ENCODE measurements around the gene UGT2B11. TPM values are rescaled to one million over a fixed set of nuclear protein-coding genes. Genes with fewer than 3 reads are reported as not detected.
"Not testable (repeated sequence)": the region's sequence is repeated elsewhere in the genome, so short reads cannot be mapped to it uniquely, and the experiment has no call there.

UGT2B11 gene
- polyA plus RNA-seq (2011; rRNA removed) = not detected in 2 replicates
- not detected in 2 replicates for polyA minus RNA-seq (2011; rRNA and poly(A)+ RNA removed)

DNA sequence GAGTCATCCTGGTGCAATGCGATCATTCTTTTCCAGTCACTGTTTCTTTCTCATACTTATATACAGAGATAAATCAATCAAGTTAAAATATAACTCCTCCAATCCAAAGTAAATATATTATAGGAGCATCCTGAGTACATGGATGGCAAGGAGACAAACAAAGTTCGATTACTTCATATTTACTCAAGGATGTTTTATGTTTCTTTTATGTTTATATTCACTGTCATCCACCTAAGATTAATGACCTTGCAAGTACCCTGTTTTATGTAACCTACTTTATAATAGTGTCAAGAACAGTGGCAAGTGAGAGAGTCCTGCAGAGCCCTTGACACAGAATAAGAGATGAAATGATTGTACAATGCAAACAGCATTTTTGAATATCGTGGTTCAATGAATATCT, at the start of gene UGT2B11:
Gene UGT2B11, minus strand, starts transcription at position 33 of the 400 bp plus-strand sequence. Its CDS starts 26 bp downstream, at position 7.
- H3K4me3 ChIP-seq (ENCODE audit: low read depth, low read length) = no peak within 1 kb of the TSS
- POLR2A ChIA-PET = no interaction called here

GRCh38 chr4:69253147-69253772, 38.7 kb upstream of the UGT2B11 start:
- H3K27me3 ChIP-seq (ENCODE audit: control insufficient read depth, insufficient read depth, low read length); CTCF ChIA-PET; H3K27ac ChIP-seq (ENCODE audit: low read depth, low read length); H3K4me3 ChIP-seq (ENCODE audit: low read depth, low read length); H3K9me3 ChIP-seq (ENCODE audit: control insufficient read depth, insufficient read depth, low read length); POLR2A ChIA-PET; DNase-seq (ENCODE audit: low read depth, low spot score): not testable (repeated sequence)

More for the DNA sequence above, at the start of gene UGT2B11:
- TF ChIP-seq, protein P1, sequence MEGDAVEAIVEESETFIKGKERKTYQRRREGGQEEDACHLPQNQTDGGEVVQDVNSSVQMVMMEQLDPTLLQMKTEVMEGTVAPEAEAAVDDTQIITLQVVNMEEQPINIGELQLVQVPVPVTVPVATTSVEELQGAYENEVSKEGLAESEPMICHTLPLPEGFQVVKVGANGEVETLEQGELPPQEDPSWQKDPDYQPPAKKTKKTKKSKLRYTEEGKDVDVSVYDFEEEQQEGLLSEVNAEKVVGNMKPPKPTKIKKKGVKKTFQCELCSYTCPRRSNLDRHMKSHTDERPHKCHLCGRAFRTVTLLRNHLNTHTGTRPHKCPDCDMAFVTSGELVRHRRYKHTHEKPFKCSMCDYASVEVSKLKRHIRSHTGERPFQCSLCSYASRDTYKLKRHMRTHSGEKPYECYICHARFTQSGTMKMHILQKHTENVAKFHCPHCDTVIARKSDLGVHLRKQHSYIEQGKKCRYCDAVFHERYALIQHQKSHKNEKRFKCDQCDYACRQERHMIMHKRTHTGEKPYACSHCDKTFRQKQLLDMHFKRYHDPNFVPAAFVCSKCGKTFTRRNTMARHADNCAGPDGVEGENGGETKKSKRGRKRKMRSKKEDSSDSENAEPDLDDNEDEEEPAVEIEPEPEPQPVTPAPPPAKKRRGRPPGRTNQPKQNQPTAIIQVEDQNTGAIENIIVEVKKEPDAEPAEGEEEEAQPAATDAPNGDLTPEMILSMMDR (IDR thresholded peaks at IDR 0.05; ENCODE audit: low read depth, low read length) = no peak
- CTCF ChIA-PET = no interaction called here
- H3K27me3 ChIP-seq (ENCODE audit: control insufficient read depth, insufficient read depth, low read length) = no peaks in the 10 kb centered on the region
- no peak for DNase-seq (ENCODE audit: low read depth, low spot score)
- no peaks in the 10 kb centered on the region for H3K9me3 ChIP-seq (ENCODE audit: control insufficient read depth, insufficient read depth, low read length)
- no peak within 1 kb of the TSS for H3K27ac ChIP-seq (ENCODE audit: low read depth, low read length)

DNA sequence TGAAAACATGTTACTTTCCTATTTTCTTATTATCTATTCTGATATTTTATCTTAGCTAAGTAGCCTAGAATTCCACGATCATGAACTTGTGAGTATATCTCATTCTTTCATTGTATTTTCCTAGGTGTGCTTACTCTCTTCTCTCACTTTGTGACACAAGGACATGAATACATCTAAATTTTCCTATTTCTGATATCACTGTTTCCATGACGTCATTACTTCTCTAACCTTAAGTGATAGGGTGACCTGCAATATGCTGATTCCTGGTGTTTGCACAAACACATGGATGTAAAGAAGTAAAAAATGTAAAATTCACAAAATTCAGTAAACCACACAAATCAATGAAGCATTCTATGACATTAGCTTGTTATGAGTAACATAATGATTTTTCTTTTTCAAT, 36.3 kb upstream of the UGT2B11 start:
- DNase-seq (ENCODE audit: low read depth, low spot score); H3K27me3 ChIP-seq (ENCODE audit: control insufficient read depth, insufficient read depth, low read length); CTCF ChIA-PET; H3K4me3 ChIP-seq (ENCODE audit: low read depth, low read length); H3K27ac ChIP-seq (ENCODE audit: low read depth, low read length); POLR2A ChIA-PET; H3K9me3 ChIP-seq (ENCODE audit: control insufficient read depth, insufficient read depth, low read length): not testable (repeated sequence)

DNA sequence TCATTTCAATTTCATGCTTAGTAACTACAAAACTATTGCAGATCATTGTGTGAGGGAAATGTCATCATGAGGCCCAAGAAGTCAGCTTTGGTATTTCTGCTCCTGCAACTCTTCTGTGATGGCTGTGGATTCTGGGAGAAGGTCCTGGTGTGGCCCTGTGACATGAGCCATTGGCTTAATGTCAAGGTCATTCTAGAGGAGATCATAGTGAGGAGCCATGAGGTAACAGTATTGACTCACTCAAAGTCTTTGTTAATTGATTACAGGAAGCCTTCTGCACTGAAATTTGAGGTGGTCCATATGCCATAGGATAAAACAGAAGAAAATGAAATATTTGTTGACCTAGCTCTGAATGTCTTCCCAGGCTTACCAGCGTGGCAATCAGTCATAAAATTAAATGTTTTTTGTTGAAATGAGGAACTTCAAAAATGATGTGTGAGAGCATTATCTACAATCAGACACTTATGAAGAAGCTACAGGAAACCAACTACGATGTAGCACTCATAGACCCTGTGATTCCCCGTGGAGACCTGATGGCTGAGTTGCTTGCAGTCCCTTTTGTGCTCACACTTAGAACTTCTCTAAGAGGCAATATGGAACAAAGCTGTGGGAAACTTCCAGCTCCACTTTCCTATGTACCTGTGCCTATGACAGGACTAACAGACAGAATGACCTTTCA, 28.2 kb upstream of the UGT2B11 start:
- H3K9me3 ChIP-seq (ENCODE audit: control insufficient read depth, insufficient read depth, low read length); CTCF ChIA-PET; H3K27ac ChIP-seq (ENCODE audit: low read depth, low read length); POLR2A ChIA-PET; H3K27me3 ChIP-seq (ENCODE audit: control insufficient read depth, insufficient read depth, low read length); DNase-seq (ENCODE audit: low read depth, low spot score); H3K4me3 ChIP-seq (ENCODE audit: low read depth, low read length): not testable (repeated sequence)

DNA sequence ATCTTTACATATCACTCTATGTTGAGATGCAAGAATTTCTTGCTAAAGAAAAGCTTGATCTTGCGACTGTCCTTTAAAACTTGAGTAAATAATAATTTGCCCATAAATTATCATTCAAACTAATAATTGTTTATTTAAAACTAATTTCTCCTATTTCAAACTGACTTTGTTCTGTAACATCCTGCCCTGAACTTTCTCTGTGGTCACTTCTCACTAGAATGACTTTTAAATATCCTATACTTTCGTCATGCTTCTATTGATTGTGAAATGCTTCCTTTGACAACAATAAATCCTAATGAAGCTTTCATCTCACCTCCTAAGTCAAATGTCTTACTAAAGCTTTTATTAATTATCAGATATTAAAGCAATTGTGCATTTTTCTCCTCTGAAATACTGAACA, 27.2 kb upstream of the UGT2B11 start:
- CTCF ChIA-PET; POLR2A ChIA-PET; H3K27ac ChIP-seq (ENCODE audit: low read depth, low read length); H3K9me3 ChIP-seq (ENCODE audit: control insufficient read depth, insufficient read depth, low read length); H3K27me3 ChIP-seq (ENCODE audit: control insufficient read depth, insufficient read depth, low read length); DNase-seq (ENCODE audit: low read depth, low spot score); H3K4me3 ChIP-seq (ENCODE audit: low read depth, low read length): not testable (repeated sequence)

- H3K4me3 ChIP-seq (ENCODE audit: low read depth, low read length); H3K9me3 ChIP-seq (ENCODE audit: control insufficient read depth, insufficient read depth, low read length); POLR2A ChIA-PET; H3K27ac ChIP-seq (ENCODE audit: low read depth, low read length); CTCF ChIA-PET; H3K27me3 ChIP-seq (ENCODE audit: control insufficient read depth, insufficient read depth, low read length); DNase-seq (ENCODE audit: low read depth, low spot score): not testable (repeated sequence)
Observed at GRCh38 chr4:69240787-69241186, 26.2 kb upstream of the UGT2B11 start.

DNA sequence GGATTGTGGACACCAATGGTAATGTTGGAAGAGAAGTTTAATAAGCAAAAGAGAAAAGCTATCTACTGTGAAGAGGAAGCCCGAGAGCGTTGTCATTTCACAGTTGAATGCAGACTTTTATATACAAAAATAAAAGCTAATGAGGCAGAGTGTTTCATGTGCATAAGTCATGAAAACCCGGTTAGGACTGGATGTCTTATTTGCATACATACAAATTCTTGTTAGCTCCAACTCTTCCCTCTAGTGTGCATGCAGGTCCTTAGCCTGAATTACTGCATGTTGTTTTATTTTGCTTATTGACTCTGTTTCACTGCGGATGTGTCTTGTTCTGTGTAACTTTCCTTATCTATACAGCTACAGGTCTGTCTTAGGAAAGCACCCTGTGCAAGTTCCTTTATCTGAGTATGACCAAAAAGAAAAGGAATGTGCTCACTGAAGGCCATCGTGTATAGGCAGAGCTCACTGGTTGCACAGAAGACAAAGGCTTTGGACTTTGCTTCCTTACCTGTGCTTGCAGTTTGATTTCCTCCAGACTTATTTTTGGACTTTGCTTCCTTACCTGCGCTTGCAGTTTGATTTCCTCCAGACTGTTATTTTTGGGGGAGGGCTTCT, 25.1 kb upstream of the UGT2B11 start:
- POLR2A ChIA-PET = no interaction called here
- H3K27me3 ChIP-seq (ENCODE audit: control insufficient read depth, insufficient read depth, low read length) = no peaks in the 10 kb centered on the region
- no peak for DNase-seq (ENCODE audit: low read depth, low spot score)
- CTCF ChIA-PET = no interaction called here
- TF ChIP-seq, protein P1 (IDR thresholded peaks at IDR 0.05; ENCODE audit: low read depth, low read length) = no peak
- no peaks in the 10 kb centered on the region for H3K9me3 ChIP-seq (ENCODE audit: control insufficient read depth, insufficient read depth, low read length)
- H3K27ac ChIP-seq (ENCODE audit: low read depth, low read length) = no peak overlapping the region
- H3K4me3 ChIP-seq (ENCODE audit: low read depth, low read length) = no peak overlapping the region
